Left forelimb (tissue), 1 donor: Measurements from ENCODE around the gene ZNF74.
"Not testable (repeated sequence)": the region's sequence is repeated elsewhere in the genome, so short reads cannot be mapped to it uniquely, and the experiment has no call there.

Source experiments
- DNase-seq: peaks from one replicate; pipeline ENCODE4 v3.0.0-alpha.2; 2018; ENCODE audit warnings: low spot score

ZNF74 gene

GRCh38 chr22:20376281-20376680, 17.7 kb upstream of the ZNF74 start:
- not testable (repeated sequence) for DNase-seq

- not testable (repeated sequence) for DNase-seq
Measured at GRCh38 chr22:20376983-20377382, 17.0 kb upstream of the ZNF74 start.

- no peak for DNase-seq
Measured at GRCh38 chr22:20378110-20378509, 15.8 kb upstream of the ZNF74 start.

GRCh38 chr22:20378684-20379083, 15.3 kb upstream of the ZNF74 start:
- DNase-seq = not testable (repeated sequence)

GRCh38 chr22:20380486-20380885, 13.5 kb upstream of the ZNF74 start:
- no peak for DNase-seq

GRCh38 chr22:20383538-20383937, 10.4 kb upstream of the ZNF74 start:
- DNase-seq = no peak

GRCh38 chr22:20384171-20384570, 9.8 kb upstream of the ZNF74 start:
- no peak for DNase-seq

GRCh38 chr22:20384865-20385264, 9.1 kb upstream of the ZNF74 start:
- DNase-seq = no peak

- DNase-seq = no peak
Measured at GRCh38 chr22:20386336-20386735, 7.6 kb upstream of the ZNF74 start.

- no peak for DNase-seq
Measured at GRCh38 chr22:20386972-20387371, 7.0 kb upstream of the ZNF74 start.

- DNase-seq = no peak
Measured at GRCh38 chr22:20388200-20388599, 5.8 kb upstream of the ZNF74 start.

- DNase-seq = no peak
Measured at GRCh38 chr22:20389288-20389687, 4.7 kb upstream of the ZNF74 start.

GRCh38 chr22:20390394-20390907, 3.5 kb upstream of the ZNF74 start:
- DNase-seq = no peak

GRCh38 chr22:20391222-20391621, 2.7 kb upstream of the ZNF74 start:
- DNase-seq = no peak

- not testable (repeated sequence) for DNase-seq
Measured at GRCh38 chr22:20392365-20392881, 1.5 kb upstream of the ZNF74 start.

- DNase-seq = peak; percentile 52
Measured at GRCh38 chr22:20392983-20393704, 807 bp upstream of the ZNF74 start.

GRCh38 chr22:20395181-20395906, 1.4 kb downstream of the ZNF74 start:
- peak; percentile 58 for DNase-seq

GRCh38 chr22:20395907-20396287, 1.9 kb downstream of the ZNF74 start:
- DNase-seq = no peak

GRCh38 chr22:20396639-20397038, 2.7 kb downstream of the ZNF74 start:
- no peak for DNase-seq

- DNase-seq = no peak
Measured at GRCh38 chr22:20397498-20397897, 3.5 kb downstream of the ZNF74 start.

GRCh38 chr22:20398420-20398819, 4.5 kb downstream of the ZNF74 start:
- no peak for DNase-seq

GRCh38 chr22:20399866-20400605, 6.1 kb downstream of the ZNF74 start:
- DNase-seq = no peak
